HG02571 (cell line): Measurements from ENCODE around the gene RASA2.
A peak's percentile ranks its signal among the peaks of the same experiment; 100 is the strongest.

Experiments used
- ATAC-seq: cut with Tn5 transposase; IDR thresholded peaks from one replicate; pipeline ENCODE4 v1.9.1; 2021; ENCODE audit warnings: mild to moderate bottlenecking, moderate library complexity; ENCODE audit not compliant: unreplicated experiment

Gene RASA2, protein sequence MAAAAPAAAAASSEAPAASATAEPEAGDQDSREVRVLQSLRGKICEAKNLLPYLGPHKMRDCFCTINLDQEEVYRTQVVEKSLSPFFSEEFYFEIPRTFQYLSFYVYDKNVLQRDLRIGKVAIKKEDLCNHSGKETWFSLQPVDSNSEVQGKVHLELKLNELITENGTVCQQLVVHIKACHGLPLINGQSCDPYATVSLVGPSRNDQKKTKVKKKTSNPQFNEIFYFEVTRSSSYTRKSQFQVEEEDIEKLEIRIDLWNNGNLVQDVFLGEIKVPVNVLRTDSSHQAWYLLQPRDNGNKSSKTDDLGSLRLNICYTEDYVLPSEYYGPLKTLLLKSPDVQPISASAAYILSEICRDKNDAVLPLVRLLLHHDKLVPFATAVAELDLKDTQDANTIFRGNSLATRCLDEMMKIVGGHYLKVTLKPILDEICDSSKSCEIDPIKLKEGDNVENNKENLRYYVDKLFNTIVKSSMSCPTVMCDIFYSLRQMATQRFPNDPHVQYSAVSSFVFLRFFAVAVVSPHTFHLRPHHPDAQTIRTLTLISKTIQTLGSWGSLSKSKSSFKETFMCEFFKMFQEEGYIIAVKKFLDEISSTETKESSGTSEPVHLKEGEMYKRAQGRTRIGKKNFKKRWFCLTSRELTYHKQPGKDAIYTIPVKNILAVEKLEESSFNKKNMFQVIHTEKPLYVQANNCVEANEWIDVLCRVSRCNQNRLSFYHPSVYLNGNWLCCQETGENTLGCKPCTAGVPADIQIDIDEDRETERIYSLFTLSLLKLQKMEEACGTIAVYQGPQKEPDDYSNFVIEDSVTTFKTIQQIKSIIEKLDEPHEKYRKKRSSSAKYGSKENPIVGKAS

DNA sequence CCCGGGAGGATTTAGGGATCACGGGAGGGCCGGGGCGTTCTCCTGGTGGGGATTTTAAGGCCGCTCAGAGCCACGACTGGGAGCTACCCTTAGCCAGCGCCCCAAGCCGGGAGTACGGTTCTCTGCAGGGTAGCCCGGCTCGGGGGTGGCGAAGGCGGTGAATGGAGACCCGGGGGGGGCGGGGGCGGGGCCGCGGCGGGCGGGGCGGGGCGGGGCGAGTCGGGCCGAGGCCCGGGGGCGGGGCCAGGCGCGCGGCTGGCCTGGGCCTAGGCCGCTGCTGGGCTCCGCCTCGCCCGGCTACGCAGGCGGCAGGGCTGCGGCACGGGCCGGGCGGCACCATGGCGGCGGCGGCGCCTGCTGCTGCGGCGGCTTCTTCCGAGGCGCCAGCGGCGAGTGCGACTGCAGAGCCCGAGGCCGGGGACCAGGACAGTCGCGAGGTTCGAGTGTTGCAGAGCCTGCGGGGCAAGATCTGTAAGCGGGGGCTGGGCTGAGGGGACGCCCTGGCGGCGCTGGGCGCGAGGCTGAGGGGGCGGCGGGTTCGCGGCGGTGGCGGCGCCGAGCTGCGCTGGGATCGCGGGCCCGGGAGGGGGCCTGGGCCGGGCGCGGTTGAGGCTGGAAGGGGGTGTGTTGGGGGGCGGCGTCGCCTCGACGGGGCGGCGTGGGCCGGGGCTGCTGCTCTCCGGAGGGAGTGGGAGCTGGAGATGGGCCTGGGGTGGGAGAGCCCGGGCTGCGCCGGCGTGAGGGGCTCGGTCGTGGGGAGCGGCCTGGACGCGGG lies at the start of gene RASA2:
Gene RASA2 (plus strand): TSS at position 282 of the 775 bp plus-strand sequence. CDS start 57 bp downstream, at position 339.
- peak; percentile 75 for ATAC-seq

DNA sequence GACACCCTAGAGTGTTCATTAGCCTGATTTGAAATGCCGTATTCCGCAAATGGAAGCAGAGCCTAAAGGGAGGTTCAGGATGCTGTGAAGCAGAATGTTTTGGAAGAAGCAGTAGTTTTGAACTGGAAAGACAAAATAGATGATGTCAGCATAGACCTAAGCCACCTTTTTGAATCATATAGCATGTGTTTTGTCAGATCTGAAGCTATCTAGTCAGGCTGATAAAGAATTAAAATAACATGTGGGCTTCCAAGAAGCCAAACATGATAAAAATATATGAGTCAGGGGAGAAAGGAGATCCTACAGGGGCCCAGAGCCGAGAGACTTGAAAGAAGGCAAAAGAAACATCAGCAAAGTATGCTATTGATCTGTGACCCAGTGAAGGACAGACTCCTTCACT lies 47.2 kb upstream of the RASA2 start:
- ATAC-seq, result no peak

DNA sequence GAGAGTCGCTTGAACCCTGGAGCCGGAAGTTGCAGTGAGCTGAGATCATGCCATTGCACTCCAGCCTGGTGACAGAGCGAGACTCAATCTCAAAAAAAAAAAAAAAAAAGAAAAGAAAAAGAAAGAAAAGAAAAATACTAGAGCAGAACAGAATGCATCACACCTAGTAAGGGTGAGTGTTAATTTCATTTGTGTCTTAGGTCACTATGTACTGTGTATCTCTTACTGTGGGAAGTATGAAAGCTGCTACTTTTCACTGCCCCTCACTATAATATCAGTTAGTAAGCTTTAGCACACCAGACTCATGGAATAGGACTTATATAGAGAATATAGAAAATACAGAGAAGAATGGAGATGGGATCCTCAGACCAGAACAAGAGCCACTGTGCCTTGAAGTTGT lies 45.9 kb upstream of the RASA2 start:
- ATAC-seq, result peak; percentile 6

GRCh38 chr3:141441381-141442364 lies 45.2 kb upstream of the RASA2 start:
- ATAC-seq, result peak; percentile 94

DNA sequence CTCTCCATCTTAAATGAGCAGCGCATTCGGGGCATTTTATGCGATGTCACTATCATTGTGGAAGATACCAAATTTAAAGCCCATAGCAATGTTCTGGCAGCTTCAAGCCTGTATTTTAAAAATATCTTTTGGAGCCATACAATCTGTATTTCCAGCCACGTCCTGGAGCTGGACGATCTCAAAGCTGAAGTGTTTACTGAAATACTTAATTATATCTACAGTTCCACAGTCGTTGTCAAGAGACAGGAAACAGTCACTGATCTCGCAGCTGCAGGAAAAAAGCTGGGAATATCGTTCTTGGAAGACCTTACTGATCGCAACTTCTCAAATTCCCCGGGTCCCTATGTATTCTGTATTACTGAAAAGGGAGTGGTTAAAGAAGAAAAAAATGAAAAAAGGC lies 44.4 kb upstream of the RASA2 start:
- ATAC-seq, result no peak

DNA sequence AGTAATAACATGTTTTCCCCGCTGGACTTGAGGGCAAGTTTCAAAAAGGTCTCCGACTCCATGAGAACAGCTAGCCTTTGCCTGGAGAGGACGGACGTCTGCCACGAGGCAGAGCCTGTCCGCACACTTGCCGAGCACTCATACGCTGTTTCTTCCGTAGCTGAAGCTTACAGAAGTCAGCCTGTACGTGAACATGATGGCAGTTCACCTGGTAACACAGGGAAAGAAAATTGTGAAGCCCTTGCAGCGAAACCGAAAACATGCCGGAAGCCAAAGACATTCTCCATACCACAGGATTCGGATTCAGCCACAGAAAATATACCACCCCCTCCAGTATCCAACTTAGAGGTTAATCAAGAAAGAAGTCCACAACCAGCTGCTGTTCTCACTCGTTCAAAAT lies 43.9 kb upstream of the RASA2 start:
- ATAC-seq, result no peak

GRCh38 chr3:141444586-141445285 lies 42.1 kb upstream of the RASA2 start:
- no peak for ATAC-seq

DNA sequence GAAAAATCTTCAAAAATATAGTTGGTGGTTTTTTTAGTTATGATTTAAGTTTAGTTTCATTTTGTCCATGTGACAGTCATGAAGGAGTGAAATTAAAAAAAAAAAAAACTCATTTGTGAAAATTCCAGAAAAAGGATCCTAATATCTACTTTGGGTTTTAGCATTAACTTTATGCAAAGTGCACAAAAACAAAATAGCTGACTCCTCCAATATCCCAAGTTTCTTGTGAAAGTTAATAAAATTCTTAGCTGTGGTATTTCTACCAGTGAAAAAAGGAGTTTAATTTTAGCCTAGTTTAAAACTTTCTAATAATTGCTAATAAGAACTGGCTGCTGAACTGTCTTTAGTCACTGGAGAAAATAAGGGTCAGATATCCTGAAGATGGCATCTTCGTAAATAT lies 40.8 kb upstream of the RASA2 start:
- ATAC-seq, result no peak

DNA sequence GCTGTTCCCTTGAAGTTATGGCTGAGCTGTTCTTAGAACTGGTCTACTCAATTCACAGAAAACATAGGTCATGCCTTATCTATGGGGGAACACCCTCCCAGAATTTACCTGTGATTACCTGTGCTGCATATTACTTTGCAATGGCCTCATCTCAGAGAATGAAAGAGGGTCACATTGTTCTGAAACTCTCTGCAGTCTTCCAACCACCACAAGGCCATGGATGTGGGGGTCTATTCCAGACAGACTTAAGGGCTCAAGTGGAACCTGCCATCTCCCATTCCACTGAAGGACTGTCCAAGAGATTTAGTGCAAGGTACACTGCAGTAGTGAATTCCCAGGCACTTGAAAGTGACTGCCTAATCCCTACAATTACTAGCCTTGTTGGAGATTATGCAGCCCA lies 40.1 kb upstream of the RASA2 start:
- no peak for ATAC-seq

- ATAC-seq, result no peak
Observed at GRCh38 chr3:141447383-141447782, 39.4 kb upstream of the RASA2 start.

DNA sequence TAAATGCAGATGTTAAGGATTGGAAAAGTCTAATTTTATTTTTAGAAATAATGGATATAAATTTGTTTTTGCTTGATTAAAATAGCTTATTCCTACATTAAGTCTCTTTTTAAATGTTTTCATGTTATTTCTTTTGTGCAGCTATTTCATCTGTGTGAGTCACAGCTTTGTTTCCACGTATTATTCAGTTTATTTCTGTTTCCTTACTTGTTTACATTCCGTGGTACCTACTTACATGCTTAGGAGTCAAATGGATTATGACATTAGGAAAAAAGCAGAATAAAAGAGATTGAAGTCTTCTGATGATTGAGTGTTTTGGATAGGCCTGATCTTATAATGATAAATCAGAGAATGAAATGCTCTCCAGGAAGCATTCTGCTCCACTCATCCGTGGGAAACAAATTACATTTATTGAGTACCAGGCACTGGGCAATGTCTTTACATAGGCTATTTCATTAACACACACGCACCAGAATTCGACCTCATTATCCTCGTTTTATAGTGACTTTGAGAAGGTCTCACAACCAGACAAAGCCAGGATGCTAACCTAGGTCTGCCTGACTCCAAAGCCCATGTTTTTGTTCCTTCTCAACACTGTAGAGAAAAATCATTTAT lies 38.1 kb upstream of the RASA2 start:
- no peak for ATAC-seq

- no peak for ATAC-seq
Observed at GRCh38 chr3:141449424-141449823, 37.4 kb upstream of the RASA2 start.

GRCh38 chr3:141450727-141451375 lies 36.0 kb upstream of the RASA2 start:
- no peak for ATAC-seq

DNA sequence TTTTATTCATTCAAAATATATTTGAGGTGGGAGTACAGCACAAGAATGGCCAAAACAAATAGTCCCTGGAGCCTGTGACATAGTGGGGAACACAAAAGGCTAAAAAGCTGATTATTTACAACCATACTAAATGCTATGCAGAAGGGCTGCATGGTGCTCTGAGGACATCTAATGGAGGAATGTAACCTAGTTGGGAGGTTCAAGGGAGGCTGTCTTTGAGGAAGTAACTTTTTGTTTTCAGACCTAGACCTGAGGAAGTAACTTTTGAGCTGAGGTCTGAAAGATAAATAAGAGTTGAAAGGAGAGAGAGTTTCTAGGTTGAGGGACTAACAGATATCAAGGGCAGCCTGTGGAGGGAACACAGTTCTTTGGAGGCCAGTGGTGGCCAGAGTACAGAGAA lies 34.8 kb upstream of the RASA2 start:
- ATAC-seq, result peak; percentile 61

DNA sequence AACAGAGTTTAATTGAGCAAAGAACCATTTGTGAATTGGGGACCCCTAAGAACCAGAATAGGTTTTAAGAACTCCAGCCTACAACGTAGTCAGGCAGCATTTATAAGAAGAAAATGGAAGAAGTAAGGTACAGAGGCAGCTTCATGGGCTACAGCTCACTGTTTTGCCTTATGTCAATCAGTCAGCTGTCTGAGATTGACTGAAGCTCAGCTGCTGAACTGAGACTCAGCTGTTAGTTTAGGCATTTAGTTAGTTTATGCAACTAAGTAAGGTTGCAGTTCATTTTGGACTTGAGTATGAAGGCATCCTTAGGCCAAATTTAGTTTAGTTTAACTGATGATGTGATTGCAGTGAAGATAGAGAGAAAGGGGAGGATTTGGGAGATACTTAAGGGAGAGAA lies 34.1 kb upstream of the RASA2 start:
- ATAC-seq, result no peak

- ATAC-seq, result no peak
Observed at GRCh38 chr3:141454054-141454453, 32.8 kb upstream of the RASA2 start.

DNA sequence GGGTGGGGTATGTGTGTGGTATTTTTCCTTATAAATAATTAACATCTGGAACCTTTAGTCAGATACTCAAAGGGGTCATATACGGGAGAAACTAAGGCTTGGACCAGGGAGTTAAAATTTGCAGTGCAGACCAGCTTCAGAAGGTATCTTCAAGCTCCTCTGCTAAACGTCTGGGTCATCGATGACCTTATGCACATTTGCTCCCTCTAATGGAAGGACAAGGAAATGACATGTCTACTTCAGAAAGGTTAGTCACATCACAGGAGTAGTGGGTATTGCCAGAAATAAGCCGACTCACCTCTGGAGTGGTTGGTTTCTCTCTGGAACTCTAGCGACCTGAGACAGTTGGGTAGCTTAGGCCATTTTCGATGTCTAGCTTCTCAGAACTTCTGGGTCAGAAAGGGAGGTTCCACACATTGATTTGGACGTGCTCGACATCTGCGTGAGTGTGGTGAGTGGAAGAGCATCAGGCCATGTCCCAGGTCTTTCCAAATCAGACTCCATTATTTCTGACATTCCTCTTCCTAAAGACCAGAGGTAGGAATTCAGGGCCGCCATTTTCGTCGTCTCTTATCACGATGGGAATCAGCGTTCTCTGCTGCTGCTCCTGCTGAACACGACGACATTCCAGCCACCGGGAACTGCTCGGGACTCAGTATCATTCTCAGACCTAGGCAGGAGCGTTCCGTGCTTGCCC lies 31.8 kb upstream of the RASA2 start:
- no peak for ATAC-seq
